Measurements from ENCODE around the gene EYA2. TPM values are rescaled to one million over a fixed set of nuclear protein-coding genes. Genes with fewer than 3 reads are reported as not detected.

Gene EYA2
- total RNA-seq, 2 experiments from 2014 or later: not detected

DNA sequence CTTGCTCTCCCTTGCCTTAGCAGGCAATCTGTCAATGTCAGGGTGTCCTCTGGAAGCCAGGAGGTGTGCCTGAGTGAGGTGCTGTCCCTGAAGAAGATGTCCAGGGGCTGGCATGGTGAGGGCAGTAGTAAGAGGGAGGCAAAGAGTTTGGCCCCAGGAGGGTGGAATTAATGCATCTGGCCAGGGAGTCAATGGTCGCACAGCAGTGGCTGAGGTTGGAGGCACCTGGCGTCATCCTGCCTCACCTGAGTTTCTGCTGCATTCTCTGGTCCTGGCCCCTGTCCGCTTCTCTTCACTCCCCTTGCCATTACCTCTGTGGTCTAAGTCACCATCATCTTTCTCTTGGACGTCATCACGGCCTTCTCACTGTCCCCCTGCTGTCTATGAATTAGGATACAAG lies 255.3 kb downstream of the EYA2 start:
- ChIA-PET POLR2A (no interaction called here), CTCF (no interaction called here)
- Mint-ChIP-seq H3K27me3 (peaks cover 9% of the 10 kb centered on the region), H3K4me1 (no peaks in the 10 kb centered on the region), H3K4me3 (no peak overlapping the region), H3K36me3 (ENCODE audit: low read depth) (no peaks in the 10 kb centered on the region), H3K27ac (no peak overlapping the region), H3K9me3 (ENCODE audit: low read depth) (no peaks in the 10 kb centered on the region)
- DNase-seq (no peak), ATAC-seq (no peak)
- intact Hi-C loops (cut with DNase I, micrococcal nuclease): loop anchor here (1.0 to 2.0 kb wide), 3 partner anchors 31 to 392 kb away; no protein-coding TSS in a partner anchor

DNA sequence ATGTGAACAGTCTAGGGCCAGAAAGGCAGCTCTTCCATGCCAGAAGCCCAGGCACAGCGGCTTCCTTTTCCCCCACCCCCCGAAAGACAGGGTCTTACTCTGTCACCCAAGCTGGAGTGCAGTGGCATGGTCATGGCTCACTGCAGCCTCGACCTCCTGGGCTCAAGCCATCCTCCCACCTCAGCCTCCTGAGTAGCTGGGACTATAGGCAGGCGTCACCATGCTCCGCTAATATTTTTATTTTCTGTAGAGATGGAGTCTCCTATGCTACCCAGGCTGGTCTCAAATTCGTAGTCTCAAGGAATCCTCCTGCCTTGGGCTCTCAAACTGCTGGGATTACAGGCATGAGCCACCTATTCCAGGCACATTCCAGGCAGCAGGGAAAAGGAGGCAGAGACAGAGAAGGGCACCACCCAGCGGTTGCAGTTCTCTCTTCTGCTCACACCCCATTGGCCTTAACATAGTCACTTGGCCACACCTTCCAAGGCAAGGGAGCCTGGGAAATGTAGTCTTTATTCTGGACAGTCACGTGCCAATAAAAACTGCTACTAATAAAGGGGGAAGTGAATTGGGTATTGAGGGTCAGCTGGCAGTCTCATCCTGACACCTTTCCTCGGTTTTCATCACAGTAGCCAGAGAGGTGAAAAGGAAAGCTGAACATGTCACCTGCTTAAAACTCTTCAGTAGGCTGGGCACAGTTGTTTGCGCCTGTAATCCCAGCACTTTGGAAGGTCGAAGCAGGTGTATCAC lies 255.9 kb downstream of the EYA2 start:
- no peaks in the 10 kb centered on the region for H3K36me3 Mint-ChIP-seq (ENCODE audit: low read depth)
- ChIA-PET POLR2A (interaction anchor here (0.7 kb wide), 1 partner anchor 748 kb away, joined by 4 read pairs; no protein-coding TSS in a partner anchor), CTCF (no interaction called here)
- peaks cover 8% of the 10 kb centered on the region for H3K27me3 Mint-ChIP-seq
- DNase-seq (peak; percentile 47), ATAC-seq (peak; percentile 95)
- H3K4me1 Mint-ChIP-seq: no peaks in the 10 kb centered on the region
- no peaks in the 10 kb centered on the region for H3K9me3 Mint-ChIP-seq (ENCODE audit: low read depth)
- intact Hi-C loops (cut with DNase I, micrococcal nuclease): loop anchor here (1.0 to 2.0 kb wide), 3 partner anchors 31 to 392 kb away; no protein-coding TSS in a partner anchor
- H3K27ac Mint-ChIP-seq: no peak overlapping the region
- no peak overlapping the region for H3K4me3 Mint-ChIP-seq

DNA sequence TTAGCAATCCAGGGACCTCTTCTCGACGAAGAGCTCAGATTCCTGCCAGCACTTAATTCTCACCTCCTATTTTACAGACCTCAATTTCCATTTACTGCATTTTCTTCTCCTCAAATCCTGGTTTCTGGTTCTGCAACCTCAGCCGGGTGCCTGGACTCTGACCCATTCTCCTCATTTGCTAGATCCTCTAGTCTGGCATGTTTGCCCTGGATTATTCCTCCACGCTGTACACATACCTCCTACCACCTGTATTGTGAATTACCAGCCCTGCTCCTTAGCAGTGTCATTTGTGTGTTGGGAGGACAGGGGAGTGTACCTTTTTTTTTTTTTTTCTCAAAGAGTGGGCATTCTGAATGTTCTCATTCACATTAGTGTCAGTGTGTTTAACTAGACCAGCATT lies 257.4 kb downstream of the EYA2 start:
- DNase-seq (no peak), ATAC-seq (no peak)
- ChIA-PET POLR2A (no interaction called here), CTCF (no interaction called here)
- intact Hi-C loops (cut with DNase I, micrococcal nuclease): no loop called here
- H3K4me3 Mint-ChIP-seq: no peak overlapping the region
- H3K27me3 Mint-ChIP-seq: peaks cover 5% of the 10 kb centered on the region
- no peaks in the 10 kb centered on the region for H3K9me3 Mint-ChIP-seq (ENCODE audit: low read depth)
- H3K36me3 Mint-ChIP-seq (ENCODE audit: low read depth): no peaks in the 10 kb centered on the region
- no peaks in the 10 kb centered on the region for H3K4me1 Mint-ChIP-seq
- H3K27ac Mint-ChIP-seq: no peak overlapping the region

DNA sequence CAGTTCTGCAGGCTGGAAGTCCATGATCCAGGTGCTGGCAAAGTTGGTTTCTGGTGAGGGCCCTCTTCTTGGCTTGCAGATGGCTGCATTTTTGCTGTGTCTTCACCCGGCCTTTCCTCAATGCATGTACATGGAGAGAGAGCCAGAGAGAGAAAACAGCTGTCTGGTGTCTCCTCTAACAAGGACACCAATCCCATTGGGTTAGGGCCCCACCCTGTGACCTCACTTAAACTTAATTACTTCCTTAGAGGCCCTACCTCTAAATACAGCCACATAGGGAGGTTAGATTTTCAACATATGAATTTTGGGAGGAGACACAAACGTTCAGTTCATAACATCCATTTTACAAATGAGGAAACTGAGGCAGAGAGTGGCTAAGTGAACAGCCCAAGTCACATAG lies 259.4 kb downstream of the EYA2 start:
- no peaks in the 10 kb centered on the region for H3K9me3 Mint-ChIP-seq (ENCODE audit: low read depth)
- ATAC-seq: no peak
- no peak overlapping the region for H3K4me3 Mint-ChIP-seq
- intact Hi-C loops (cut with DNase I, micrococcal nuclease): no loop called here
- H3K27me3 Mint-ChIP-seq: peaks cover 5% of the 10 kb centered on the region
- ChIA-PET CTCF (no interaction called here), POLR2A (no interaction called here)
- H3K36me3 Mint-ChIP-seq (ENCODE audit: low read depth): no peaks in the 10 kb centered on the region
- no peaks in the 10 kb centered on the region for H3K4me1 Mint-ChIP-seq
- DNase-seq: no peak
- no peak overlapping the region for H3K27ac Mint-ChIP-seq

DNA sequence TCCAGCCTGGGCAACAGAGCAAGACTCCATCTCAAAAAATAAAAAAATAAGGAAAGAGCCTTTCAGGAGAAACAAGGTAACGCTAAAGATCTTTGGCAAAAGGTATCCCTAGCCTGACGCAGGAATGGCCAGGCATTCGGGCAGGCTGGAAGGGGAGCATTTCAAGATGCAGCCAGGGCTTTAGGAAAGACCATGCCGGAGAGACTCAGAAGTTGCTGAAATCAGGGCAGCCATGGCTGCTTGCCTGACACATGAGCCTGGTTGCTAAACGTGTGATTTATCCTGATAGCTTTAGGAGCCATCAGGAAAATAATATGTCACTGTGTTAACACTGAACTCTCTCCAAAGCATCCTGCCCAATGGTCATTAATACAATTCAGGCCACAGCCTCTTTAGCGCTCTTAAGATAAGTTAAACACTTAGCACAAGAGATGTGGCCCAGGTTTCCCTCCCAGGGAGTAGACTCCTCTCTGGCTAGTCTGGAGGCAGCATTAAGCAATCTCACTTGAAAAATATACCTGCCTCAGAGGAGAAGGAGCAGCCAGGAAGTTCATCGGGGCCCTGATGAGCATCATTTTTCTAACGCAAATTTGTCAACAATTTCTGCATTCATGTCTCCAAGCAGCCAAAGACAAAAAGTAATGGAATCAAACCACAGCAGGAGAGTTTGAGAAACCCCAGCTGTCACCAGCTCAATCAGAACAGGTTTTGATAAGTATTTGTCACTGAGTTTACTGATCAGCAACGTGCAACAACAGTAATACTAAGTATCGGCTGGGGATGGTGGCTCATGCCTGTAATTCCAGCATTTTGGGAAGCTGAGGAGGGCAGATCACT lies 261.9 kb downstream of the EYA2 start:
- DNase-seq (no peak), ATAC-seq (no peak)
- Mint-ChIP-seq H3K27ac (no peak overlapping the region), H3K4me1 (no peaks in the 10 kb centered on the region), H3K36me3 (ENCODE audit: low read depth) (no peaks in the 10 kb centered on the region), H3K27me3 (peaks cover under 1% of the 10 kb centered on the region), H3K9me3 (ENCODE audit: low read depth) (no peaks in the 10 kb centered on the region), H3K4me3 (no peak overlapping the region)
- intact Hi-C loops (cut with DNase I, micrococcal nuclease): no loop called here
- ChIA-PET POLR2A (interaction anchor here (0.6 kb wide), 1 partner anchor 23 kb away, joined by 3 read pairs; no protein-coding TSS in a partner anchor), CTCF (interaction anchor here (0.6 kb wide), 1 partner anchor 584 kb away, joined by 4 read pairs; no protein-coding TSS in a partner anchor)

DNA sequence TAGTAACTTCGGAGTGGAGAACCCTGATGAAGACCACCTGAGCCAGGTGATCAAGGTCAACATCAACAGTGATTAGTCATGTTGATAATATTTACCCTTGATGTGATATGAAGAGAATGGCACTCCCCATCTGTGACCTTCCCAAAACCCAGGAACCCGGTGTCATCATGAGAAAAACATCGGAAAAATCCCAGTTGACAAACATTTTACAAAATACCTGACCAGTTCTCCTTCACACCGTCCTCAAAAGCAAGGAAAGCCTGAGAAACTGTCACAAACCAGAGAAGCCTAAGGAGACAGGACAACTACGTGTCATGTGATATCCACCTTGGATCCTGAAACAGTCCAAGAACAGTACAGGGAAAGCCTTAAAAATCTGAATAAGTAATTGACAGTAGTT lies 264.5 kb downstream of the EYA2 start:
- no peak for ATAC-seq
- no peak for DNase-seq
- Mint-ChIP-seq H3K27me3 (peaks cover 4% of the 10 kb centered on the region), H3K36me3 (ENCODE audit: low read depth) (no peaks in the 10 kb centered on the region), H3K9me3 (ENCODE audit: low read depth) (no peaks in the 10 kb centered on the region), H3K4me1 (no peaks in the 10 kb centered on the region), H3K4me3 (no peak overlapping the region), H3K27ac (no peak overlapping the region)
- ChIA-PET POLR2A (no interaction called here), CTCF (no interaction called here)
- intact Hi-C loops (cut with DNase I, micrococcal nuclease): no loop called here

DNA sequence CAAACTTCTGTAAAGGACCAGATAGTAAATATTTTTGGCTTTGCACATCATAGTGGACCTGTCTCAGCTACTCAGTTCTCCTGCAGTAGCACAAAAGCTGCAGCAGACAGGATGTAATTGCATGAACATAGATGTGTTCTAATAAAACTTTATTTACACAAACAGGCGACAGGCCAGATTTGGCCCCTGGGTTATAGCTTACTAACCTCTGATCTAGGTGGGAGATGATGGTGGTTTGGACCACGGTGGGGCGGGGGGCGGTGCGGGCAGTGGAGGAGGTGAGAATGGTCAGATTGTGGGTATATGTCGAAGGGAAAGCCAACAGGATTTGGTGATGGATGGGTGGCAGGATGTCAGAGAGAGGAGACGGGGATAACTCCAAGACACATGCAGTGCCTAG lies 265.6 kb downstream of the EYA2 start:
- ChIA-PET CTCF (interaction anchor here (0.7 kb wide), 1 partner anchor 566 kb away, joined by 3 read pairs; no protein-coding TSS in a partner anchor), POLR2A (no interaction called here)
- H3K9me3 Mint-ChIP-seq (ENCODE audit: low read depth): no peaks in the 10 kb centered on the region
- DNase-seq (no peak), ATAC-seq (no peak)
- no peaks in the 10 kb centered on the region for H3K4me1 Mint-ChIP-seq
- no peak overlapping the region for H3K4me3 Mint-ChIP-seq
- no peaks in the 10 kb centered on the region for H3K36me3 Mint-ChIP-seq (ENCODE audit: low read depth)
- H3K27ac Mint-ChIP-seq: no peak overlapping the region
- H3K27me3 Mint-ChIP-seq: peaks cover 4% of the 10 kb centered on the region
- intact Hi-C loops (cut with DNase I, micrococcal nuclease): no loop called here

DNA sequence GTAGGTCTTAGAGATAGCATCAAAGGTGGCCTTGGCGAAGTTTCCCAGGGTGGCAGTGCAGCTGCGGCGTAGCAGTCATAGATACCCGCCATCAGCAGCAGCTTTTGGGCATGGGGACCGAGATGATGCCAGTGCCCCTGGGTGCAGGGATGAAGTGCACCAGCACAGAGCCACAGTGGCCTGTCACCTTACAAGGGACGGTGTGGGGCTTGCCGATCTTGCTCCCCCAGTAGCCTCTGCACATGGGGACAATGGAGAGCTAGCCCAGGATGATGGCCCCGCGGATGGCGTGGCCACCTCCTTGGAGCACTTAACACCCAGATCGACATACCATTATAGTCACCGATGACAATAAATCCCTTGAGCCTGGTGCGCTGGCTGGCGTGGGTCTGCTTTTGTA lies 266.3 kb downstream of the EYA2 start:
- intact Hi-C loops (cut with DNase I, micrococcal nuclease): no loop called here
- no peaks in the 10 kb centered on the region for H3K36me3 Mint-ChIP-seq (ENCODE audit: low read depth)
- no peak overlapping the region for H3K27ac Mint-ChIP-seq
- no peaks in the 10 kb centered on the region for H3K9me3 Mint-ChIP-seq (ENCODE audit: low read depth)
- CTCF ChIA-PET: interaction anchor here (0.6 to 0.7 kb wide), 2 partner anchors 241 to 567 kb away, joined by 3 to 5 read pairs; no protein-coding TSS in a partner anchor
- DNase-seq (no peak), ATAC-seq (no peak)
- no peaks in the 10 kb centered on the region for H3K4me1 Mint-ChIP-seq
- POLR2A ChIA-PET: no interaction called here
- no peak overlapping the region for H3K4me3 Mint-ChIP-seq
- peaks cover 4% of the 10 kb centered on the region for H3K27me3 Mint-ChIP-seq

DNA sequence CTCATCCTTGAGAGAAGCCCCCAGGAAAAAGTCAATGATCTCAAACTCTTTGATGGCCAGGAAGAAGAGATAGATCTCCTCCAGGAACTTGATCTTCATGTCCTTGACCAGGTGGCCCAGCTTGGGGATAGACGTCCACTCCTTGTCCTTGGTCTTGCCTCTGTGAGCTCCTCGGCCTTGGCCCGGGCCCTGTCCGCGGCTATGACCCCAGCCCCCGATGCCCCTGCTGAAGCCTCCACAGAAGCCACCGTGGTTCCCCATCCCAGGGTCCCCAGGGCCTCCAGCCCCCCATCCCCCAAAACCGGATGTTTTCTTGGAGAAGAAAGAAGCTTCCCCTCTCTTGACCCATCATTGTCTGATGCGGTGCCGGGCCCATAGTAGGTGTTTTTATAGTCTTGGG lies 266.8 kb downstream of the EYA2 start:
- Mint-ChIP-seq H3K36me3 (ENCODE audit: low read depth) (no peaks in the 10 kb centered on the region), H3K9me3 (ENCODE audit: low read depth) (no peaks in the 10 kb centered on the region), H3K4me3 (no peak overlapping the region), H3K4me1 (no peaks in the 10 kb centered on the region), H3K27ac (no peak overlapping the region), H3K27me3 (peaks cover 4% of the 10 kb centered on the region)
- intact Hi-C loops (cut with DNase I, micrococcal nuclease): no loop called here
- CTCF ChIA-PET: interaction anchor here (0.6 kb wide), 1 partner anchor 240 kb away, joined by 5 read pairs; no protein-coding TSS in a partner anchor
- POLR2A ChIA-PET: no interaction called here
- ATAC-seq (no peak), DNase-seq (no peak)

DNA sequence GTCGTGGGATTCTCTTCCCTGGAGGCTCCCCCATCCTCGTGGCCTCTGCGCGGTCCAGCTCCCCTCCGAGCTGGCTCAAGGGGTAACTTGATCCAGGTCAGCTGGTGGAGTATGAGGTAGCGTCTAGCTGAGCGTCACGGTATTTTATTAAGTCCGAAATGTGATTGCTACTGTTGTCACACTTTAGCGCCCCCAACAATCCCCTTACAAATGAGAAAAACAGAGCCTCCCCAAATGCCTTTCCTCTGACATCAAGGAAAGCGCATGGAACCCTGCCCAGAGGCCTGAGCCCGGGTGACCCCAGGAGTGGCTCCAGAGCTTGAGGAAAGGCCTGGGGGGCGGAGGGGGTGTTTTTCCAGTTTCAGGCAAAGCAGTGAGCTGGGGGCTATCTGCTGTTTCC lies 269.5 kb downstream of the EYA2 start:
- ATAC-seq: no peak
- ChIA-PET POLR2A (no interaction called here), CTCF (interaction anchor here (0.6 to 0.7 kb wide), 2 partner anchors 11 to 409 kb away, joined by 3 to 4 read pairs; no protein-coding TSS in a partner anchor)
- Mint-ChIP-seq H3K4me1 (no peaks in the 10 kb centered on the region), H3K27ac (no peak overlapping the region), H3K36me3 (ENCODE audit: low read depth) (no peaks in the 10 kb centered on the region), H3K9me3 (ENCODE audit: low read depth) (no peaks in the 10 kb centered on the region), H3K27me3 (peaks cover 7% of the 10 kb centered on the region), H3K4me3 (no peak overlapping the region)
- intact Hi-C loops (cut with DNase I, micrococcal nuclease): no loop called here
- no peak for DNase-seq

DNA sequence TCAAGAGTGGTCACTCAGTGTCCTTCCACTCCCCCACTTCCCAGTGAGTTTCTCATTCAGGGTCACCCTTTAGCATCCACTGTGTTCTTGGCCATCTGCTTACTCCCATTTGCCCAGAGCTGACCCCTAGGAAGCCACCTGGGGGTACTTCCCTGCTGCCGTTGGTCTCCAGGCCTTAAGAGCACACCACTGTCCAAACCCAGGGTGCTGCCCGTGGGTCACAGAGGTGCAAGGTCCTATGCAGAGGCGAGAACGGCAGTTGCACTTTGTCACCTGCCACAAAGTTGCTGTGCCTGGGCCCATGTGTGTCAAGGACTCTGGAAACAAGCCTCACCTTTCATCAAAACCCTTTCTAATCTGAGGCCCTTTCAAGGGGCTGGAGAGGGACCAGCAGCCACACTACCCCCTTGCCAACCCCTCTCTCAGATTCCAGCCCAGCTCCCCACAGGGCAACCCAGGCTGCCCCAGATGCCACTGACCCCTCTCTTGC lies 270.8 kb downstream of the EYA2 start:
- POLR2A ChIA-PET: no interaction called here
- DNase-seq: no peak
- peaks cover 7% of the 10 kb centered on the region for H3K27me3 Mint-ChIP-seq
- intact Hi-C loops (cut with DNase I, micrococcal nuclease): no loop called here
- H3K4me1 Mint-ChIP-seq: no peaks in the 10 kb centered on the region
- ATAC-seq: no peak
- no peaks in the 10 kb centered on the region for H3K9me3 Mint-ChIP-seq (ENCODE audit: low read depth)
- no peak overlapping the region for H3K27ac Mint-ChIP-seq
- CTCF ChIA-PET: no interaction called here
- no peak overlapping the region for H3K4me3 Mint-ChIP-seq
- H3K36me3 Mint-ChIP-seq (ENCODE audit: low read depth): no peaks in the 10 kb centered on the region

DNA sequence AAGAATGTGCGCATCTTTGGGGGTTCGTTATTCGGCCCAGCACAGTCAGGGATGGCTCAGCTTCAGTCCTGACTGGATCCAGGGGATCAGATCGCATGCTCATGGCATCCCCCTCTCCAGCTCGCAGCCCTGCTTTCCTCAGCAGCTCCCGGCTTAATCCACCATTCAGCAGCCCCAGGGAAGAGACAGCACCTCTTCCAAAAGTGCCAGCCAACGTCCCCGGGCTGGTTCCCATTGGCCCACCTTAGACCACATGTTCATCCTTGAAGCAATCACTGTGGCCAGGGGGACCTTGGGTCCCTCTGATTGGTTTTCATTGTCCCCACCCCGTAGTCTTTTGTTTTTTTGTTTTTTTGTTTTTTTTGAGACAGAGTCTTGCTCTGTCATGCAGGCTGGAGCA lies 273.2 kb downstream of the EYA2 start:
- peaks cover 10% of the 10 kb centered on the region for H3K27me3 Mint-ChIP-seq
- H3K36me3 Mint-ChIP-seq (ENCODE audit: low read depth): no peaks in the 10 kb centered on the region
- no peak overlapping the region for H3K4me3 Mint-ChIP-seq
- intact Hi-C loops (cut with DNase I, micrococcal nuclease): no loop called here
- POLR2A ChIA-PET: no interaction called here
- H3K4me1 Mint-ChIP-seq: no peaks in the 10 kb centered on the region
- CTCF ChIA-PET: no interaction called here
- no peak for ATAC-seq
- no peaks in the 10 kb centered on the region for H3K9me3 Mint-ChIP-seq (ENCODE audit: low read depth)
- no peak overlapping the region for H3K27ac Mint-ChIP-seq
- no peak for DNase-seq

All from activated CD4-positive, alpha-beta T cell treated with anti-CD3 and anti-CD28 coated beads for 36 hours (primary cell).